HepG2 (cell line): Measurements from ENCODE around the gene DNAJC4. TPM values are rescaled to one million over a fixed set of nuclear protein-coding genes. Genes with fewer than 3 reads are reported as not detected.
A peak's percentile ranks its signal among the peaks of the same experiment; 100 is the strongest.

ENCODE experiments used
- ATAC-seq: fragments of 200-7000 bp; cut with Tn5 transposase; 3 replicates; pipeline ENCODE4 v1.9.1; 2020; ENCODE audit warnings: mild to moderate bottlenecking, moderate library complexity
- BruUV-seq: library from RNA; stranded (reverse); fragments of 400-500 nt; replicated peaks from 2 replicates; lab custom pipeline; 2021; lab: Mats Ljungman, UMichigan
- CTCF ChIA-PET: fragments of 300-600 bp; formaldehyde crosslinking; extraction: SDS; loops from one replicate; lab custom pipeline; 2021; ENCODE audit warnings: low total read pairs, inconsistent platforms, low intra/inter-chr PET ratio; lab: Yijun Ruan, JAX
- POLR2A ChIA-PET: fragments of 350-600 bp; sonication (Branson Sonifier 250); formaldehyde crosslinking; loops from one replicate; lab custom pipeline; 2020; ENCODE audit warnings: antibody characterized with exemption, inconsistent platforms; lab: Yijun Ruan, JAX
- DNase-seq: peaks from one replicate; pipeline ENCODE4 v3.0.0-alpha.2; 2015; ENCODE audit warnings: low spot score
- FAIRE-seq: peaks from 3 replicates; lab custom pipeline; 2011; peaks lifted over from hg19 to GRCh38; lab: Jason Lieb, UNC
- H2AFZ ChIP-seq: one replicate; pipeline ENCODE4 v1.6.1; 2011; ENCODE audit warnings: low read length, inconsistent platforms
- H3K27ac ChIP-seq: fragments of 300-600 bp; 3 replicates; pipeline ENCODE4 v1.8.0; 2011; ENCODE audit warnings: mixed run types, mild to moderate bottlenecking, mixed read lengths, low read length, inconsistent platforms; ENCODE audit not compliant: insufficient read depth; ENCODE audit errors: extremely low read length
- H3K27me3 ChIP-seq, 2 experiments: fragments of 200-600 bp in 1 of 2; 2 replicates in 1 of 2; 3 replicates in 1 of 2; pipeline versions ENCODE4 v1.6.0 to v1.8.0; 2011; ENCODE audit warnings: low read length in 2 of 2, mild to moderate bottlenecking in 2 of 2, moderate library complexity in 2 of 2, inconsistent platforms in 1 of 2; ENCODE audit not compliant: insufficient read depth in 2 of 2, control insufficient read depth in 1 of 2
- H3K36me3 ChIP-seq, 2 experiments: fragments of 200-600 bp in 1 of 2; replicated peaks in 1 of 2; 2 replicates in 1 of 2; 3 replicates in 1 of 2; pipeline versions ENCODE4 v1.5.1 to v1.8.0; 2011; ENCODE audit warnings: low read length in 2 of 2, inconsistent platforms in 1 of 2; ENCODE audit not compliant: insufficient read depth in 2 of 2, control insufficient read depth in 1 of 2
- H3K4me1 ChIP-seq: 2 replicates; pipeline ENCODE4 v1.5.1; 2012; ENCODE audit warnings: low read length, inconsistent platforms; ENCODE audit not compliant: insufficient read depth
- H3K4me2 ChIP-seq: 2 replicates; pipeline ENCODE4 v1.6.0; 2011; ENCODE audit warnings: low read depth, low read length, inconsistent platforms
- H3K4me3 ChIP-seq, 3 experiments: fragments of 200-600 bp in 1 of 3; sonication (generic), shearing (Covaris generic) in 1 of 3; replicated peaks in 1 of 3; 2 replicates each; pipeline ENCODE4 v1.5.1; 2011 to 2016; ENCODE audit warnings: low read length in 3 of 3, inconsistent platforms in 2 of 3, low read depth in 2 of 3, mild to moderate bottlenecking in 2 of 3, control low read depth in 1 of 3, mixed read lengths in 1 of 3; ENCODE audit not compliant: insufficient read depth in 1 of 3
- H3K79me2 ChIP-seq: one replicate; pipeline ENCODE4 v1.6.1; 2011; ENCODE audit warnings: low read length, inconsistent platforms; ENCODE audit not compliant: insufficient read depth
- H3K9ac ChIP-seq: 2 replicates; pipeline ENCODE4 v1.6.0; 2011; ENCODE audit warnings: mild to moderate bottlenecking, low read depth, low read length, inconsistent platforms; ENCODE audit not compliant: insufficient read depth
- H3K9me3 ChIP-seq: 2 replicates; pipeline ENCODE4 v1.5.1; 2012; ENCODE audit warnings: mild to moderate bottlenecking, low read length
- H4K20me1 ChIP-seq: 2 replicates; pipeline ENCODE4 v1.6.0; 2011; ENCODE audit warnings: inconsistent platforms, mild to moderate bottlenecking, low read length, moderate library complexity; ENCODE audit not compliant: insufficient read depth
- AGO2 ChIP-seq: fragments of 200-400 bp; formaldehyde crosslinking; optimal IDR thresholded peaks from 2 replicates; pipeline ENCODE3; 2017; ENCODE audit warnings: mild to moderate bottlenecking, low read depth, low read length, moderate library complexity
- WGBS: methylation state at CpG from one replicate; pipeline ENCODE4 v1.1.6; 2017; ENCODE audit warnings: low lambda C conversion rate; 5-methylcytosine and 5-hydroxymethylcytosine counted together
- in situ Hi-C: cut with HindIII; loops from 2 replicates; pipeline ENCODE4 v1.10.0; 2017; ENCODE audit warnings: low pct_unique_long_range_greater_than_20kb; ENCODE audit not compliant: extremely low pct_ligation_motif_present
- intact Hi-C: fragments of 100-400 bp; cut with micrococcal nuclease; formaldehyde crosslinking; loops from one replicate; pipeline ENCODE4 v1.10.0; 2022; ENCODE audit not compliant: unreplicated experiment
- polyA plus RNA-seq, 8 experiments: library from polyadenylated mRNA; depleted of rRNA in 3 of 8; stranded (reverse) in 7 of 8; unstranded in 1 of 8; fragments of >200 nt; fragmentation: Illumina TruSeq in 4 of 8; extraction: Trizol in 4 of 8; gene quantifications; 2 replicates each; pipeline versions ENCODE4 v1.2.1 to v1.2.3, GENCODE V29; 2011 to 2016; ENCODE audit warnings: low read depth in 4 of 8, missing spikeins in 1 of 8, mixed read lengths in 1 of 8; ENCODE audit not compliant: insufficient read depth in 1 of 8
- total RNA-seq, 5 experiments: library from RNA; depleted of rRNA; stranded (reverse); fragments of >200 nt; fragmentation: Illumina TruSeq; extraction: Trizol; gene quantifications; 2 replicates each; pipeline ENCODE4 v1.2.3, GENCODE V29; 2016; ENCODE audit warnings: low read depth in 1 of 5
- TF ChIP-seq, protein P1 (sequence below): sonication (generic); formaldehyde crosslinking; IDR thresholded peaks from 2 replicates; pipeline ENCODE4 v1.5.1; 2020; ENCODE audit warnings: mild to moderate bottlenecking, missing genetic modification reagents, borderline replicate concordance

Gene DNAJC4
- total and polyA plus RNA-seq, 2 of the 13 experiments (the other 11 are each of a cell fraction or from before 2014, with no cell fraction given), result 10.3 to 60.8 TPM

DNA sequence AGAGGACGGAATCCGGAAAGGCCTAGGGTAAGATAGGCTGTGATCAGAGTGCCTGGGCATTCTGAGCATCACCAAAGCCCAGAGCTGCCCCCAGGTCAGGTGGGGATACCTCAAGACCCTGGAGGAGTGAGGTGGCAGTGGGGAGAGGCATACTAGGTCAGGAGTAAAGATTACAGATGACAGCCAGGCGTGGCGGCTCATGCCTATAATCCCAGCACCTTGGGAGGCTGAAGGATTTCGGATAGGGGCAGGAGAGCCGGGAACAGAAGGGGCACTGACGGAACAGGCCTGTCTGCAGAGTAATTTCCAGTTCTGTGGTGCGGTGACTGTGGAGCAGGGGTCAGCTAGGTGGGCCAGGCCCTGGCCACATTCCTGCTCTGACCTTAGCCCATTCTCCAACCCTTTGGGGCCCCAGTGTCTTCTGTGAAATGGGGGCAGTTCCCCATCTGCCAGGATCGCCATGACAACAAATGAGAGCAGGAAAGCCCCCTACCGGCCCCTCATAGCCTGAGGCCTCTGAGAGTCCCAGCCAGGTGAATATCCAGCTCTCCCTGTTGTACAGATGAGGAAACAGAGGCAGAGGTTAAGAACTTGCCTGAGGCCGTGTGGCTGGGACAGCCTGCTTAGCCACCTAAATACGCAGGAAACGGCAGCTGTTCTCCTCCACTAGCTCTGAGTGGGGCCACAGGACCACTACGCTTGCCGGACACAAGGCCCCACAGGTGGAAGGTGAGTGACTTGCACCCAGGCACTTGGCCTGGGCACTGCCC is 44.9 kb downstream of the DNAJC4 start:
- H3K9ac ChIP-seq, result no peak overlapping the region
- no peaks in the 10 kb centered on the region for H4K20me1 ChIP-seq
- 95% methylated on average over 8 of the region's 15 CpGs for WGBS
- no peaks in the 10 kb centered on the region for H3K27me3 ChIP-seq
- ATAC-seq (no peak), FAIRE-seq (no peak), DNase-seq (no peak)
- H2AFZ ChIP-seq, result no peak overlapping the region
- no peak overlapping the region for H3K4me3 ChIP-seq
- no TSS peak for BruUV-seq
- H3K36me3 ChIP-seq, result peaks cover 2 to 7% of the 10 kb centered on the region in 2 experiments; a peak in 1 of 5 replicates
- H3K9me3 ChIP-seq, result no peaks in the 10 kb centered on the region
- in situ Hi-C loops (no loop called here), intact Hi-C loops (no loop called here)
- ChIA-PET POLR2A (interaction anchor here (0.6 to 1.1 kb wide), 3 partner anchors 29 to 91 kb away, joined by 3 to 6 read pairs (median 3); partner anchors contain the start of gene FKBP2), CTCF (no interaction called here)
- TF ChIP-seq, protein P1, sequence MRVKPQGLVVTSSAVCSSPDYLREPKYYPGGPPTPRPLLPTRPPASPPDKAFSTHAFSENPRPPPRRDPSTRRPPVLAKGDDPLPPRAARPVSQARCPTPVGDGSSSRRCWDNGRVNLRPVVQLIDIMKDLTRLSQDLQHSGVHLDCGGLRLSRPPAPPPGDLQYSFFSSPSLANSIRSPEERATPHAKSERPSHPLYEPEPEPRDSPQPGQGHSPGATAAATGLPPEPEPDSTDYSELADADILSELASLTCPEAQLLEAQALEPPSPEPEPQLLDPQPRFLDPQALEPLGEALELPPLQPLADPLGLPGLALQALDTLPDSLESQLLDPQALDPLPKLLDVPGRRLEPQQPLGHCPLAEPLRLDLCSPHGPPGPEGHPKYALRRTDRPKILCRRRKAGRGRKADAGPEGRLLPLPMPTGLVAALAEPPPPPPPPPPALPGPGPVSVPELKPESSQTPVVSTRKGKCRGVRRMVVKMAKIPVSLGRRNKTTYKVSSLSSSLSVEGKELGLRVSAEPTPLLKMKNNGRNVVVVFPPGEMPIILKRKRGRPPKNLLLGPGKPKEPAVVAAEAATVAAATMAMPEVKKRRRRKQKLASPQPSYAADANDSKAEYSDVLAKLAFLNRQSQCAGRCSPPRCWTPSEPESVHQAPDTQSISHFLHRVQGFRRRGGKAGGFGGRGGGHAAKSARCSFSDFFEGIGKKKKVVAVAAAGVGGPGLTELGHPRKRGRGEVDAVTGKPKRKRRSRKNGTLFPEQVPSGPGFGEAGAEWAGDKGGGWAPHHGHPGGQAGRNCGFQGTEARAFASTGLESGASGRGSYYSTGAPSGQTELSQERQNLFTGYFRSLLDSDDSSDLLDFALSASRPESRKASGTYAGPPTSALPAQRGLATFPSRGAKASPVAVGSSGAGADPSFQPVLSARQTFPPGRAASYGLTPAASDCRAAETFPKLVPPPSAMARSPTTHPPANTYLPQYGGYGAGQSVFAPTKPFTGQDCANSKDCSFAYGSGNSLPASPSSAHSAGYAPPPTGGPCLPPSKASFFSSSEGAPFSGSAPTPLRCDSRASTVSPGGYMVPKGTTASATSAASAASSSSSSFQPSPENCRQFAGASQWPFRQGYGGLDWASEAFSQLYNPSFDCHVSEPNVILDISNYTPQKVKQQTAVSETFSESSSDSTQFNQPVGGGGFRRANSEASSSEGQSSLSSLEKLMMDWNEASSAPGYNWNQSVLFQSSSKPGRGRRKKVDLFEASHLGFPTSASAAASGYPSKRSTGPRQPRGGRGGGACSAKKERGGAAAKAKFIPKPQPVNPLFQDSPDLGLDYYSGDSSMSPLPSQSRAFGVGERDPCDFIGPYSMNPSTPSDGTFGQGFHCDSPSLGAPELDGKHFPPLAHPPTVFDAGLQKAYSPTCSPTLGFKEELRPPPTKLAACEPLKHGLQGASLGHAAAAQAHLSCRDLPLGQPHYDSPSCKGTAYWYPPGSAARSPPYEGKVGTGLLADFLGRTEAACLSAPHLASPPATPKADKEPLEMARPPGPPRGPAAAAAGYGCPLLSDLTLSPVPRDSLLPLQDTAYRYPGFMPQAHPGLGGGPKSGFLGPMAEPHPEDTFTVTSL (CRISPR knock-in tag), result no peak
- TF ChIP-seq AGO2, result peak; percentile 41
- no peak overlapping the region for H3K27ac ChIP-seq
- peaks cover 9% of the 10 kb centered on the region for H3K79me2 ChIP-seq
- peaks cover 23% of the 10 kb centered on the region for H3K4me1 ChIP-seq
- no peak overlapping the region for H3K4me2 ChIP-seq
